H7 (cell line): ENCODE measurements around the gene GARNL3. TPM values are rescaled to one million over a fixed set of nuclear protein-coding genes. Genes with fewer than 3 reads are reported as not detected.

Source experiments
- DNase-seq: peaks from one replicate; pipeline ENCODE4 v3.0.0; 2012
- H3K27me3 ChIP-seq: 2 replicates; pipeline ENCODE4 v1.6.0; 2011; ENCODE audit warnings: mild to moderate bottlenecking, low read length; ENCODE audit not compliant: control insufficient read depth, insufficient read depth
- H3K36me3 ChIP-seq: replicated peaks from 2 replicates; pipeline ENCODE4 v1.5.1; 2011; ENCODE audit warnings: low read length; ENCODE audit not compliant: control insufficient read depth, insufficient read depth
- H3K4me3 ChIP-seq: 2 replicates; pipeline ENCODE4 v1.5.1; 2011; ENCODE audit warnings: low read depth, mild to moderate bottlenecking, control low read depth, low read length, moderate library complexity; ENCODE audit not compliant: insufficient read depth
- total RNA-seq: library from RNA; depleted of rRNA; stranded (reverse); fragments of >200 nt; shearing (Covaris generic); gene quantifications from 2 replicates; pipeline ENCODE4 v1.2.3, GENCODE V29; 2014

Gene GARNL3
- total RNA-seq, 1 experiment from 2014 or later, result 2.9 TPM

DNA sequence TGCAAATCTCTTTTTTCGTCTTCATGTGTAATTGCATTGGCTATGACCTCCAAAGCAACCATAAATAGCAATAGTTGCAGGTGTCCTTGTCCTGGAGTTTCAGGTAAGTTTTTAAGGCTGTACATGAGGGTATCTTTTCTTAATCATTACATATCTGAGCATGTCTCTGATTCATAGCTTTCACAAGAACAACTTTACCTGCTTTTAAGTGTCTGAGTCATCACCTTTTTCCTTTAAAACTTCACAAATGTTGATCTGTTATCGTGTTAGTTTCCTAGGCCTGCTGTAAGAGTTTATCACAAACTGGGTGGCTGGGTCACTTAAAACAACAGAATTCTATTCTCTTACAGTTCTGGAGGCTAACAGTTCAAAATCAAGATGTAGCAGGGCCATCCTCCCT is 13.8 kb downstream of the GARNL3 start:
- no peak for DNase-seq
- H3K36me3 ChIP-seq, result no peaks in the 10 kb centered on the region
- no peak overlapping the region for H3K4me3 ChIP-seq
- H3K27me3 ChIP-seq, result no peaks in the 10 kb centered on the region

DNA sequence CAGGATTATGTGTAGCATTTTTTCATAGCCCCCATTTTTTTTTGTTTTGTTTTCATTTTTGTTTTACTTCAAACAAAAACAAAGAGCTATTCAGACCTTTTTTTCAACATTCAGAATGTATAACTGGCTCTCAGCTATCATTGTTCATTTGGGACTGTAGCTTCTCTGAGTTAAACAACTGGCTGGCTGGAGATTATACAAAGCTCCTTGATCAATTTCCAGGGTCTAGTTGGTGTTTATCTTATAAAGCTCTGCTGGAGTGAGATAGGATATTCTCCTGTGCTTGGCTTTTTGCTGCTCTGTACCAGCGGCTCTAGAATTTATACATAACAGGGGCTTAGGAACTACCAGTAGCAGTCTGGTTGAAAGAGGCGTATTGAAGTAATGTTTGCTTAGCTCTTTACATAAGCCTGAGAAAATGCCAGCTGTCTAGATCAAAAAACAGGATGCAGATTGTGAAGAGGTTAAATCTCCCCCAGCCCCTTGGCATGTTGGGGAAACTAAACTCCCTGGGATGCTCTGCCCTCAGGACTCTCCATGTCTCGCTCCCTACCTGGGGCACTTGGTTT is 15.2 kb downstream of the GARNL3 start:
- Histone ChIP-seq H3K27me3 (no peaks in the 10 kb centered on the region), H3K36me3 (no peaks in the 10 kb centered on the region), H3K4me3 (no peak overlapping the region)
- DNase-seq, result no peak

DNA sequence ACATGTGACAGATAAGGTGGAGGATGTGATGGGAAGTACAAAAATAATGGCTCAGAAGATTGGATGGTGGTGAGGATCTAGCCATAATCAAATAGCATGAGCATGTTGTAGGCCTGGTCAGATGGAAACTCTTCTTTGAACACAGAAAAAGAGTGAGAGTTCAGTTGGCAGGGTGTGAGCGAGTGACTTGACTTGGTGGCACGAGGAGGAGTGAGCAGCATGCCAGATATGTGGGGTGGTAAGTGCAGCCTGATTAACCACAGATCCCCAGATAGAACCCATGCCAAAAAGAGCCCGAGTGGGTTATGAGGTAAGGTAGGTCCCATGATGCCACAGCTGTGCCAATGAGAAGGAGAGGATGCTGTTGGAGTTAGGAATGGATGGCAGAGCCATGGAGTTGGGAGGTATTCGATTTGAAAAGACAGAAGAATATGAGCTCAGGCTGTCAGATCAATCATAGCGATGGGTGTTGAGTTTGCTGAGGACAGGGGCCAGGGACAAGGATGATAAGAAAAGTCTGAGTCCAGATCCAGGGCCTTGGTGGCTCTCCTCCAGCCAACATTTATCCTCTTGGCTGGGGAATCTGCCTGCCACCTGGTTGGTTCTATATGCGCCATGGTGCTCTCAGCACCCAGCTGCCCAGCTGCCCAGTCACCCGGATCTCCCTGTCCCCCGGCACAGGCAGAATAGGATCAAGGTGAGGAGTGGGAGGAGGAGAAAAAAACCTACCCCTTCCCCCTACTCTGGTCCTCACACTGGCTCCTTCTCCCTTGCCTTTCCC is 16.5 kb downstream of the GARNL3 start:
- Histone ChIP-seq H3K27me3 (no peaks in the 10 kb centered on the region), H3K36me3 (no peaks in the 10 kb centered on the region), H3K4me3 (no peak overlapping the region)
- DNase-seq, result no peak

DNA sequence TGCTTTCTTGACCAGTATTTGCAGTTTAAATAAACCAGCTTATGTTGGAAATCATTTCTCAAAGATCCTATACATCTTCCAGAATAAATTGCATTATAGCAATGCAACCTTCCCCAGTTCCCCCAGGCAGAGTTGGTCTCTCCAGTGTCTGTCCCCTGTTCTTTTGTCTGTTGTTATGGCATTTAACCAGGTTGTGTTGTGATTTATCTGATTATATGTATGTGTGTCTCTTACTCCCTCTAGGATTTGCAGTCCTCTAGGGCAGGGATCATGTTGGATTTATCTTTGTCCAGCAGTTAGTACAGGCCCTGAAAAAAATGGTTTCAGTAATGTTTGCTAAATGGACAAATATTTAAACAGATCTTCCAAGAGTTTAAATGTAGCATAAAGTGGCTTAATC is 17.3 kb downstream of the GARNL3 start:
- Histone ChIP-seq H3K4me3 (no peak overlapping the region), H3K36me3 (no peaks in the 10 kb centered on the region), H3K27me3 (no peaks in the 10 kb centered on the region)
- no peak for DNase-seq

DNA sequence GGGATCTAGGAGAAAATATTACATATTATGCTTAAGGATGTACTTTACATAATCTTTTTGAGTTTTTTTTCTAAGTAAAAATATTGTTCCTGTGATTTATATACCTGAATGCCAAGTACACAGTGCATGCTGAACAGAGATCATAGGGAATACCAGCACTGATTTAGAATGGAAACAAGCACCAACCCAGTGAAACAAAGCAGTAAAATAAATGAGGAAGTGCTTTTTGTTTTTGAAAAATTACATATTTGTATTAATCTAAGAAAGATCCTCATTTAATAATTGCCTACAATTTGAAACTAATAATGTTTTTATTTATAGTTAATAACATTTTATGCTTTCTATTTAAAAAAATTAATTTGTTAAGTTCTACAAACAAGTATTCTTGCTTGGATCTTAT is 18.0 kb downstream of the GARNL3 start:
- DNase-seq, result no peak
- no peaks in the 10 kb centered on the region for H3K36me3 ChIP-seq
- H3K4me3 ChIP-seq, result no peak overlapping the region
- no peaks in the 10 kb centered on the region for H3K27me3 ChIP-seq

DNA sequence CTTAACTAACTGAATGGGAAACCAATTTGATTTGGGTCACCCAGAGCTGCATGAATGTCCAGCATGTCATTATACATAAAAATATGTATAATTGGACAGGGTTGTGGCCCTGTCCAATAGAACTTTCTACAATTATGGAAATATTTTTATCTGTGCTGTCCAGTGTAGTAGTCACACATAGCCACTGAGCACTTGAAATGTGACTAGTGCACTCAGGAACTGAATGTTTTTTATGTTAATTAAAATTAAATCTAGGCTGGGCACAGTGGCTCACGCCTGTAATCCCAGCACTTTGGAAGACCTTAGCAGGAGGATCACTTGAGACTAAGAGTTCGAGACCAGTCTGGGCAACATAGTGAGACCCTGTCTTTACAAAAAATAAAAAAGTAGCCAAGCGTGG is 18.6 kb downstream of the GARNL3 start:
- DNase-seq, result no peak
- Histone ChIP-seq H3K27me3 (no peaks in the 10 kb centered on the region), H3K4me3 (no peak overlapping the region), H3K36me3 (no peaks in the 10 kb centered on the region)

DNA sequence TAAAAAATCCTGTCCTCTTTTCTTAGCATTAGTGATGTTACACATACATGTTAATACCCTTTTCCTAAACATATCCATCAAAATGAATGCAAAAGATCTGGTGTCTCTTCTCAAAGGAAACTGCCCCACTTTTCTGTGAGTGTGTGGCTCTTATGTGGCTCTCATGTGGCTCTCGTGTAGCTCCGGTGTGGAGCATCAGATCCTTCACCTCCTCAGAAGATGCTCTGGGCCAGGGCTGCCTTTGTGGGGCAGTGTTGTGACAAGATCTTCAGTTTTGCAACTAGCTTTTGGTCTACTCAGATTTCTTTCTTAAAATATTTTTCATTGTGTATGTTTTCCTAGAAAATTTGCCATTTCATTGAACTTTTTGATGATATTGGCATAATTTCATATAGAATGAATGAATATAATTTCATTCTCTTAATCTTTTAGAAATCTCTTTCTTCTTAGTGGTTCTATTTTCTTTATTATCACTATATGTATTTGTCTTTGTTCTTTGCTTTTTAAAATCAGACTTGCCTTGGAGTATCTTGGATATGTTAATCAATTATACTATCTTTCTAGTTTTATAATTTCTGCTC is 19.4 kb downstream of the GARNL3 start:
- Histone ChIP-seq H3K27me3 (no peaks in the 10 kb centered on the region), H3K36me3 (no peaks in the 10 kb centered on the region), H3K4me3 (no peak overlapping the region)
- peak; percentile 19 for DNase-seq

DNA sequence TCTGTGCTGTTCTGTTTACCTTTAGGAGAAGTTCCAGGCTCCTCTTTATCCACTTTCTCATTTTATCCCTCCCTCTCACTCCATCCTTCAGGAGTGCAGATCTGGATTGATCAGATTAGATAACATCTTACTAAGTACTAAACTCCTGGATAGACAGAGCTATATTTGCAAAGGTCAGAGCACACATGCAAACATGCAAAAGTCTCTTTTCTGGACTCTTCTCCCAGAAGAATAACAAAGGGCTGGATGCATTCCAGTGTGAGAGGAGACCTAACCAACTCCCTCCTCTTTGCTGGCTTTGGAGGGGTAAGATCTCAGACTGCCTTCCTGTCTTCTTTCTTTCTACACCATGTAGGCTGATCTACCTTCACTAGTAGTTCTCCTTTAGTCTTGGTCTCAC is 21.4 kb downstream of the GARNL3 start:
- Histone ChIP-seq H3K27me3 (no peaks in the 10 kb centered on the region), H3K36me3 (no peaks in the 10 kb centered on the region), H3K4me3 (no peak overlapping the region)
- DNase-seq, result no peak

DNA sequence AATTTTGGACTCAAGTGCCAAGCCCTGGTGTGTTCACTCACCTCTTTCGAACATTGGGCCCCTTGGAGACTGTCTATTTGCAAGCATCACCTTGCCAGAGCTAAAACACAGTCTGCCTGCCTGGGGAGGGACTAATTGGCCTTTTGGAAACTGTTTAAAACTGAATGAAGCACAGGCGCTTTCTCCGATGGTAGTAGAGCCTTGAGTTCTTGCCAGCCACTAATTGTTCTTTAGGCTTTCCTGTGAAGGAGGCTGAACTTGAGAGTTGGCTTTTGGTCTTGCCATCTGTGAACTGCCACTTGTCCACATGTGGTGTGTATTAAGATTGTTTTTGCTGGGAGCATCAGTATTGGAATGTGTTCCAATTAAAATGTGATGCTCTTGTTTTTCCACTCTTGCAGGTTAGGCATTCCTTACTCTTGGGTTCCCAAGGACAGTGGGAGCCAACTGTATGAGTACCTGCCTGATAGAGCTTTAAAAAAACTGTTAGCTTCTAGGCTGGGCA is 26.0 kb downstream of the GARNL3 start:
- no peak overlapping the region for H3K4me3 ChIP-seq
- no peaks in the 10 kb centered on the region for H3K27me3 ChIP-seq
- no peak for DNase-seq
- no peaks in the 10 kb centered on the region for H3K36me3 ChIP-seq

DNA sequence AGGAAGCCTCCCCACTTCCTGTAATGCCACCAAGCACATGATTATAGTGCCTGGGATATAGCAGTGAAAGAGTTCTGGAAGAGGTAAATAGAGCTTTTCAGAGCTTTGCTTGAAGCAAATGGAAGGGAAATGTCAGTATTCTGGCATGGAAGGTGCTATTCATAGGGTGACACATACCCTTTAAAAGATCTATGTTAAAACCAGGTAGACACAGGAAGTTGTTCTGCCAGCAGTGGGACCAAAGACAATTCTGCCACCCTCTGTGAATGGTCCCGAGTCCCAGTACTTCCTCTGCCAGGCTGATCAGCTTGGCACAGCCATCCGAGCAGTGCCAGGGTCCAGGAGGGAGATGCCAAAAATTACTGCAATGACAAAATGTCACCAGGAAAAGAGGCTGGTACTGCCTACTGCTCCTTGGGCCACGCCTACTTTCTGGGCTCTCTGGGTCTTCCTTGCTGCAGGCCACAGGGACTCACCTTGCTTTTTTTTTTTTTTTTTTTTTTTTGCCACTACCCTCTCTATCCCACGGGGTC is 26.7 kb downstream of the GARNL3 start:
- no peaks in the 10 kb centered on the region for H3K36me3 ChIP-seq
- no peak overlapping the region for H3K4me3 ChIP-seq
- no peak for DNase-seq
- no peaks in the 10 kb centered on the region for H3K27me3 ChIP-seq

DNA sequence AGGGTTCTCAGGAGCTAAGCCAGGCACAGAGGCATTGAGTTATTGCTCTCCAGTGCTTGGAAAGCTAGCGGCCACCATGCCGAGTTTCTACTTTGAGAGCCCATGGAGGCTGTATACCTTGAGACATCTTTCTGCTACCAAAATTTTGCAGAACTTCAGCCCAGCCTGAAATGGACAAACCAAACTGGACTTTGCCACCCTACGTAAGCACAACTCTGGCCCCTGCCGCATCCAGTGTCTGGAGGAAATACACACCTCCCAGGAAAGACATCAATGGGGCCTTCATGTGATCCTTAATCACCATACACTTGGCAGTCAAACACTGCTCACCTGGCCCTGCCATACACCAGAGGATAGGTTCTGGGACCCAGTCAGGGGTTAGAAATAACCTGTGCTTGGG is 27.8 kb downstream of the GARNL3 start:
- no peak for DNase-seq
- Histone ChIP-seq H3K27me3 (no peaks in the 10 kb centered on the region), H3K4me3 (no peak overlapping the region), H3K36me3 (no peaks in the 10 kb centered on the region)

DNA sequence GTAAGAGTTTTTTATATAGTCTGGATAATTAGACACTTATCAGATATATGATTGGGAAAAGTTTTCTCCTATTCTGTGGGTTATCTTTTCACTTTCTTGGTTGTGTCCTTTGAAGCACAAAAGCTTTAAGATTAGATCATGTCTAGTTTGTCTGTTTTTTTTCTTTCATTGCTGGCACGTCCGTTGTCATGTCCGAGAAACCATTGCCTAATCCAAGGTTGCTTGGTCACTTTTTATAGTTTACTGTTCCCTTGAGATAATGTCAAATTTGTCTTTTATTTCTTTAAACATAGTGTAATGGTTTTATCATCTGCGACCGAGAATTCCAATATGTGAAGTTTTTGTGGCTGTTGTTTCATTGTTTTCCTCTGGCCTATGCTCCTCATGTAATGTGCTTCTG is 28.8 kb downstream of the GARNL3 start:
- DNase-seq, result no peak
- no peaks in the 10 kb centered on the region for H3K36me3 ChIP-seq
- H3K4me3 ChIP-seq, result no peak overlapping the region
- H3K27me3 ChIP-seq, result no peaks in the 10 kb centered on the region

DNA sequence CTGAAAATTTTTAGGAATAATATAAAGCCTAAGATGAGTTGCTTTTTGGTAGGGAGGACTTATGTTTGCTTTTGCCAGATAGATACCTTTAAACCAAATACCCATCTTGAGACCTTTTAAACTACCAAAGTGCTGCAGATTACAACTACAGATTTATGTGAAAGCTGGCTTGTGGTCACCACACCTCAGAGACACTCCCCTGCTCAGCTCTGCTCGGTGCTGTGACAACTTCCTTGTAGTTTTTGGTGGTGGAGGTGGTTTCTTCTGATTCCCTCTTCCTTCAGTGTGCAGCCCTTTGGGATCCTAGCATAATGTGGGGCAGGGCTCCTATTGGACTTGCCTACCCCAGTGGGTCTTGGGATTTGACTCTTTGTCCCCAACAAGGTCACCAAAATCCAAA is 29.2 kb downstream of the GARNL3 start:
- no peaks in the 10 kb centered on the region for H3K36me3 ChIP-seq
- H3K27me3 ChIP-seq, result no peaks in the 10 kb centered on the region
- no peak overlapping the region for H3K4me3 ChIP-seq
- DNase-seq, result no peak

DNA sequence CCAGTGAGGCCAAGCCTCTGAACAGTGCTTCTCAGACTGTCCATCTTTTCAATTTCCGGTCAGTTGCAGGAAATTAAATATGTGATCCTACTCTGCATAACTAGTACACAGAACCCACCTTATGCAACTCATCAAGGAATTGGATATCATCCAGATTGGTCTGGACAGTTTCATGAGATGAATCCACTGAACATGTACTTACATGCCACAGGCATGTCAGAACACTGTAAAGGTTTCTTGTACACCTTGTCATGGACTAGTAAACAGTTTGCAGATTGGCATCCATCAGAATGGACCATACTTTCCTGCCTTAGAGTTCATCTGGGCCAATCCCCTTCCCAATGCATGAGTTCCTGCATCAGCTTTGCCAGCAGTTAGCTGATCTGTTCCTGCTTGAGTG is 30.4 kb downstream of the GARNL3 start:
- no peak for DNase-seq
- Histone ChIP-seq H3K36me3 (no peaks in the 10 kb centered on the region), H3K4me3 (no peak overlapping the region), H3K27me3 (no peaks in the 10 kb centered on the region)

DNA sequence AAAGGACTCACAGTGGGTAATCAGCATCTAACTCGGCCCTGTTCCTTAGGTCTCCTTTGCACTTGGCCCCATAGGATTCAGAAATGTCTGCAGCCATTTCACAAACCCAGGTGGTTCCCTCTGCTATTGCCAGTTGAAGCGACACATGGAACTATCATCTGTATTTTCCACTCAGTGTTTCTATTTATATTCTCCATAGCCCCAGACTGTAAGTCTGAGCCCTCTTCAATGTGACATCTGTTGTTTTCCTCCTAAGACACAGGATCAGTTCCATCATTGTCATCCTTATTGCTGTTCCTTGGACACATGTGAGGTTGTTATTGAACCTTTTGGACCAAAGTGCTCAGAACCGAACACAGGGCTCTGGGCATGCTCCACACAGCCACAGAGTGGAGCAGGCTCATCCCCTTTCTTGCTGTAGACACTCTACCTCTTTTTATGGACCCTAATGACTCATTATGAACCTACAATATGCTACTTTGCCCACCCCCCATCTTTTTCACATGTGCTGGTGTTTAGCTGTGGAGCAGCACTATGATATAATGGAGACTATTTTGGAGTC is 36.4 kb downstream of the GARNL3 start:
- H3K36me3 ChIP-seq, result no peaks in the 10 kb centered on the region
- DNase-seq, result no peak
- H3K4me3 ChIP-seq, result no peak overlapping the region
- no peaks in the 10 kb centered on the region for H3K27me3 ChIP-seq
